Stimulated activated CD8-positive, alpha-beta memory T cell treated with anti-CD3 and anti-CD28 coated beads, Interleukin-4, amount 100 ng/mL, for 1 hour (primary cell): ENCODE results near the gene APBB2.
"Not testable (repeated sequence)": the region's sequence is repeated elsewhere in the genome, so short reads cannot be mapped to it uniquely, and the experiment has no call there.

Experiments
- DNase-seq, 2 donors: peaks; one replicate each; pipeline ENCODE4 v3.0.0-alpha.2; 2020; ENCODE audit warnings: low read depth in 2 of 2, low spot score in 1 of 2

Gene APBB2

DNA sequence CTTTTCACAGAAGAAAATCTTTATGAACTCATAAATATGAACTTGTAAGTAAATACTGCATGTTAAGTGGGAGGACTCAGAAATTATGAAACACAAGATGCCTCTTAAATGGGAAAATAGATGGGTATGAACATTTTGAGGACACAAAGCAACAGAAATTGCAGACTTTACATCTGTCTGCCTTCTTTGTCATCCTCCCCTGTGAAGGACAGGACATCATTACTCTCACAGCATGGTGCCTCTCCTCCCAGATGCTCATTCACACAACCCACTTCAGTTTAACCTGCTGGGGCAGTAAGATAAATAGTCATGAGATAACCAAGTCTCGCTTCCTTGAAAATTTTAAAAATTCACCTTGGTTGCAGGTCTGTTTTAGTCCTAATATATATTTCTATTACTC is 144.5 kb downstream of the APBB2 start:
- no peak for DNase-seq

DNA sequence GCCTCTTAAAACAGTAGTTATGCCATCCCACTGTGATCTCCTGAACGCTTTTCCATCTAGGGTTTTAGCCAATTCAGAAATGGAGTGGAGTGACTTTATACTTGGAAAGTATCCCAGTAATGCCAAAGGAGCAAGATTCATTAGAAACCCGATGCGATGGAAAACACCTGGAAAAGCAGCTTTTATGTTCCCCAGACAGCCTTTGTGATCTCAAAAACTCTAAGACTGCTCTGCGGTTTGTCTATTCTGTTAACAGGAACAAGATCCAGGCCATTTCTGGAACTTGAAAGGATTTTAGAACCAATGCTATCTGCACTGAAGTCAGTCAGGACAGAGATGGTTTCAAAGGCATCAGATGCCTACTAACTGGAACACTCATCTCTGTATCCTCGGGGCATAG is 145.1 kb downstream of the APBB2 start:
- no peak for DNase-seq

DNA sequence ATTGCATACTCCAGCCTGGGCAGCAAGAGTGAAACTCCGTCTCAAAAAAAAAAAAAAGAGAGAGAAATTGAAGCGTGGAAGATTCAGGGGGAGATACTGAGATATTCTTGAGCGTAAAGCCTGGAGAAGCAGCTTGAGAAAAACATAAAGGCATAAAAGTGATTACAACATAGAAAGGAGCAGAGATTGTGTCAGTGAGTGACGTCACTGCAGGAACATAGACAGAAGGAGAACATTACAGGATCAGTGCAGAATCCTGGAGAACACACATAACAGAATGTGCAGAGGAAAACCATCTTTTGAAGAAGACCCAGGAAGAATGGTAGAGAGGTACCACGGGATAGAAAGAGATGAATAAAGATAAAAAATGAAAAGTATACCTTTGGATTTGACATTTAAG is 147.0 kb downstream of the APBB2 start:
- no peak for DNase-seq

- no peak for DNase-seq
These were observed 148.3 kb downstream of the APBB2 start for GRCh38 chr4:41066049-41066448.

GRCh38 chr4:41065434-41066006 is 148.8 kb downstream of the APBB2 start:
- DNase-seq = no peak

- no peak for DNase-seq
These were observed 149.4 kb downstream of the APBB2 start for GRCh38 chr4:41064953-41065352.

- DNase-seq = no peak
These were observed 152.7 kb downstream of the APBB2 start for GRCh38 chr4:41061482-41062185.

DNA sequence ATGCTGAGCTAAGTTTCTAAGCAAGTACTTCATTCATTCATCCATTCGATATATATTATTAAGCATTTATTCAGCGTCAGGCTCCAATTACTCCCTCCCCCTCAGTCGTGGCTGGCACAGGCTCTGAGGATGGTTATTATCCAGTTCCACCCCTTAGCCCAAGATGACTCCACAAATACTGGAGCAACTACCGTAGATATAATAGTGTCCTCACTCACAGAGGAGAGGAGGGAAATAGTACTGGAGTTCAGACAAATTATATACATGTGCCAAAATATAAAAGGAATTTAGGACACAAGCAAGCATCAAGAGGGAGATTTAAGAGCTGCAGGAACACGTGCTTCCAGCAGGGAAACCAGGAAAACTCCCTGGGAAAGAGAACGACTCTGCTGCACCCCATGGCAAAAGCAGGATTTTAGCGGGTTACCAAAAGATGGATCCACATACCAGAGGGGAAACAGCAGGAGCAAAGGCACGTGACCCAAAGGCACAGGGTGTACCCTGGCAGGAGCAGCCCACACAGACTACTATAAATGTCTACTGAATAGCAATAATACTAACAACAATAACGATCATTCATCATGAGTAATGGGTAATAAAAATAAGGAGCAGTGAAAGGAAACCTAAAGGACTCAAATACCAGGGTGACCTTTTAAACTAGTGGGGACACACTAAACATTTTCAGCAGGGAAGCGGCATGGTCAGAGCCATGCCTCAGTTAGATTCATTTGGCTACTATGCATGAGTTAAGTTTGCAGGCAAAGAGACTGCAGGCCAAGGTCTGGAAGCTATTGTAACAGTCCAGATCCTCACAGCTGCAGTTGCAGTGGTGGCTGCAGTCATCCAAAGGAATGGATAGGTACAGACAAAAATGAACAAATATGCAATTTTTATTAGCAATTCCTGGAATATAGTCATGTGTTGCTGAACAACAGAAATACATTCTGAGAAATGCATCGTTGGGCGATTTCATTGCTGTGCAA is 153.7 kb downstream of the APBB2 start:
- no peak for DNase-seq

DNA sequence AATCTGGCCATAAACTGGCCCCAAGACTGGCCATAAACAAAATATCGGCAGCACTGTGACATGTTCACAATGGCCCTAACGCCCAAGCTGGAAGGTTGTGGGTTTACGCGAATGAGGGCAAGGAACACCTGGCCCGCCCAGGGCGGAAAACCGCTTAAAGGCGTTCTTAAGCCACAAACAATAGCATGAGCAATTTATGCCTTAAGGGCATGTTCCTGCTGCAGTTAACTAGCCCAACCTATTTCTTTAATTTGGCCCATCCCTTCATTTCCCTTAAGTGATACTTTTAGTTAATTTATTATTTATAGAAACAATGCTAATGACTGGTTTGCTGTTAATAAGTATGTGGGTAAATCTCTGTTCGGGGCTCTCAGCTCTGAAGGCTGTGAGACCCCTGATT is 154.9 kb downstream of the APBB2 start:
- DNase-seq = not testable (repeated sequence)

GRCh38 chr4:41058426-41058825 is 155.9 kb downstream of the APBB2 start:
- no peak for DNase-seq

DNA sequence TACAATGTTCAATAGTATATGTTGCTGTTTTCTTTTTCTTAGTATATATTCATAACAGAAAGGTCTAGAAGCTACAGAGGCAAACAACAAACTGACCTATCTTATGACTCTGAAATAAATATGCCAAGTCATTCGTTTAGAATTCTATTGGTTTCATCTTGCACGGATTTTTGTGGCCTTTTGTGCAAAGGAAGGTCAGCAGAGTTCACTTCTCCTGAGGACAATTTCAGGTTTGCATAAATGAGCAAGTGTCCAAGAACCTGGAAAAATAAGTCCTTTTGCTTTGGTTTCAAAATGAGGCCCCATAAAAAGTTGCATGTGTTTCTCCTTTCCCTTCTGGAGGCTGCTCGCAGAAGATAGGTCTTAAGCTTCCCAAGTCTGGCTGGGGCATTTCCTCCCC is 156.9 kb downstream of the APBB2 start:
- DNase-seq = no peak

DNA sequence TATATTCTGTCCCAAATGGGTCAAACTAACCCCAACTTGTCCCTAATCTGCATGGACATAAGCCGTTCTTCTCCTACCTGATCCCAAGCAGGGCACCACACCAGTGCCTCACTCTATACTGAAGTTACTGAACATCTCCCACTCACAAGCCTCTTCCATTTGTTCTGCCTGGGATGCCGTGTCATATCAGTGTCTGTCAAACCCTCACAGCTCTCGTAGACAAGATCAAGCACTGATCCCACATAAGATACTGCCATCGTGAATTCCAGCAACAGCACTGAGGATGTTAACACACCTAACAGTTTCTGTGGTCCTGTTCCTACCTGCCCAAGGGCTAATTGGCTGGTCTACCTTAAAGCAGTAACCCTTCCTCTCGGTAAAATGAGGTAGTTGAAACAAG is 162.1 kb downstream of the APBB2 start:
- DNase-seq = no peak

GRCh38 chr4:41050880-41051775 is 163.2 kb downstream of the APBB2 start:
- DNase-seq = no peak

GRCh38 chr4:41050116-41050515 is 164.2 kb downstream of the APBB2 start:
- no peak for DNase-seq

DNA sequence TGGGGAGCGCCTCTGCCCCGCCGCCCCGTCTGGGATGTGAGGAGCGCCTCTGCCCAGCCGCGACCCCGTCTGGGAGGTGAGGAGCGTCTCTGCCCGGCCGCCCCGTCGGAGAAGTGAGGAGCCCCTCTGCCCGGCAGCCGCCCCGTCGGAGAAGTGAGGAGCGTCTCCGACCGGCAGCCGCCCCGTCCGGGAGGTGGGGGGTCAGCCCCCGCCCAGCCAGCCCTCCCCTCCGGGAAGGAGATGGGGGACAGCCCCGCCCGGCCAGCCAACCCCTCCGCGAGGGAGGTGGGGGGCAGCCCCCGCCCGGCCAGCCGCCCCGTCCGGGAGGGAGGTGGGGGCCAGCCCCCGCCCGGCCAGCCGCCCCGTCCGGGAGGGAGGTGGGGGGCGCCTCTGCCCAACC is 165.2 kb downstream of the APBB2 start:
- DNase-seq = not testable (repeated sequence)

GRCh38 chr4:41044791-41045190 is 169.6 kb downstream of the APBB2 start:
- no peak for DNase-seq

DNA sequence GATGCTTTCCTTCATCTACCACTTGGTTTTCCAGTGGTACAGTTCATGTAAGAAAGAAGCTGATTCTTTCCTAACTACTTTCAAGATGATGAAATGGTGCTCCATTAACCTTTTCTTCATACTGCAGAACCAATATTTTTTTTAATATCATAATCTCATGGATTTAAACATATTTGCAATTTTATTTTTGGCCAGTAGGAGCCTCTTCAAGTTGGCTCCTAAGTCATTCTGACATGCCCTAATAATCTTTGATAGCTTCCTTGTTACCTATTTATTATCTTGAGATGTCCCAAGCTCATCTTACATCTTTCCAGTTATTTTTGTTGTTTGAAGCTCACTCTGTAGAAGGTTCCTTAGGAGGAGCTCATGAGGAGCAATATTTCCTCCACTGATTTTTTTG is 170.2 kb downstream of the APBB2 start:
- DNase-seq = no peak

DNA sequence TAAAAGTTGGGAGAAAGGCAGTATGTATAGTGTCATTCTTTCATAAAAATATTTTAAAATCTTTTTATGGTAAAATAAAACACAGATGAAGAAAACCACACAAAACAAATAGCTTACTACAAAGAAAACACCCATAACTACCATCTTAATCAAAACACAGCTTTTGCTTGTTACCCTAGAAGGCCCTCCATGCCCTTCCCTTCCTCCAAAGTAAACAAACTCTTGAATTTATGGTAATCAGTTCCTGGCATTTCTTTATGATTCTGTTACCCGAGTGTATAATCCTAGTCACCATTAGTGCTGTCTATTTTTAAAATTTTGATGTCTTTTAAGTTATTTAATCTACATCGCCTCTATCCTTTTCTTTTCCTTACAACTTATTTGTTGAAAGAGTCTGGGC is 170.9 kb downstream of the APBB2 start:
- DNase-seq = no peak

GRCh38 chr4:41041551-41041950 is 172.8 kb downstream of the APBB2 start:
- DNase-seq = no peak

GRCh38 chr4:41039317-41039716 is 175.0 kb downstream of the APBB2 start:
- DNase-seq = no peak

GRCh38 chr4:41038304-41038703 is 176.0 kb downstream of the APBB2 start:
- no peak for DNase-seq
